ENCODE data around the gene SVOPL.

Gene SVOPL

DNA sequence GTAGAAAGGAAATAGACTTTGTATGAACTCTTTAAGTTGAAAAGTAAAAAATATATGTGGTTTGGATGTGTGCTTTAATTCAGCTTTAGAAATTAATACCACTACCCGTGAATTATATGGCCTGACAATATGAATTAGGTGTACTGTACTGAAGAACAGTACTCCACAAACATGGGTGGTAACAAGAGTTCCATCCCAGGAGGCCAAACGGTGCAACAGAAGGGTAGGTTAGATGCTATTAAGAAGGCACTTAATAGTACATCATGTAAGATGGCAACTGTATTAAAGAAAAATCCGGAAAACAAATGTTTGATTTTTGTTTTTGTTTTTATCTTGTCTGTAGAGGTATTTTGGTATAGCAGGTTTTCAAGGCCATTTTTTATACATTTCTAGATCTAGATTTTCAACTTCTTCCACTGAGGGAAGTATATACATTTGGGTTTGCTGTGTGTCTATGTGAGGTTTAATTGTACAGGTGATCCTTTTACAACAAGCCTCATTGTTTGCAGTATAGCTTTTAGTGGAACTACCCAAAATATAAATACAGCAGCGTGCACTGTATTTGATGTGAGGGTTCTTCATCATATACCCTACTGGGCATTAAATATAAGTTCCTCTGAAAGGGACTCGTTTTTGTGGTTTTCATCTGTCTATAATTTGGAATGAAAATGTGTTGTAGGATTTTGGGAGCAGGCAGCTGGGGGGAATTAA, 115.7 kb downstream of the SVOPL start:
- H3K9me3 Mint-ChIP-seq = no peaks in the 10 kb centered on the region
- DNase-seq (no peak), ATAC-seq (no peak)
- no peak overlapping the region for H3K27ac Mint-ChIP-seq
- H3K4me1 Mint-ChIP-seq = no peaks in the 10 kb centered on the region
- peaks cover 59% of the 10 kb centered on the region for H3K36me3 Mint-ChIP-seq (ENCODE audit: low read depth)
- H3K27me3 Mint-ChIP-seq = no peaks in the 10 kb centered on the region
- no peak overlapping the region for H3K4me3 Mint-ChIP-seq

DNA sequence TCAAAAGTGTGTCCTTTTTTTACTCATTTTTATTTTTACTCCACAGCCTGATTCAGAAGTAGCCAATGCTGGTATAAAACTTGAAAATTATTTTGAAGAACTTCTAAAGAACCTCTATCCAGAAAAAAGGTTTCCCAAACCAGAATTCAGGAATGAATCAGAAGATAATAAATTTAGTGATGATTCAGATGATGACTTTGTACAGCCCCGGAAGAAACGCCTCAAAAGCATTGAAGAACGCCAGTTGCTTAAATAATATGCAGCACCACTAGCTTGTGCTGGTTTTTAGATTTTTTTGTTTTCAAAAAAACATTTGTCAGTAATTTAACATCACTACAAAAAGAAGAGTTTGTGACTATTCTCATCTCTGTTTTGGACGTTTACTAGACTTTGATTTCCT, 116.5 kb downstream of the SVOPL start:
- peaks cover 66% of the 10 kb centered on the region for H3K36me3 Mint-ChIP-seq (ENCODE audit: low read depth)
- H3K4me3 Mint-ChIP-seq = no peak overlapping the region
- ATAC-seq = no peak
- H3K4me1 Mint-ChIP-seq = no peaks in the 10 kb centered on the region
- no peak for DNase-seq
- H3K27ac Mint-ChIP-seq = no peak overlapping the region
- no peaks in the 10 kb centered on the region for H3K9me3 Mint-ChIP-seq
- no peaks in the 10 kb centered on the region for H3K27me3 Mint-ChIP-seq

DNA sequence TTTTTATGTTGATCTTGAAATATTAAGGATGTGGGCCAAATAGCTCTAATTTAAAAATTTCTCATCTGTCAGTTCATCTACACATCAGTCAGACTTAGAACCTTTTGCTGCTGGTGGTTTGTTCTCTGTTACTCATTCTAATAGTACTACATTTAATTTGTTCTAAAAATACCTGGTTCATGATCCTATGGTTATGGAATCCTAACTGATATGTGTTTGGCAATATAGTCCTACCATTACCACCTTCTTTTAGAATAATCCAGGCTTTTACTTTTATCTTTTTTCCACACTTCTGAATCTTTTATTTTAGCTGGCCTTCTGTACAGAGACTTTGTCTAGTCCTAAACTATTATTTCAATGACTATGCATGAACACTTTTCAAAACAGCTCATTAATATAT, 116.9 kb downstream of the SVOPL start:
- peaks cover 70% of the 10 kb centered on the region for H3K36me3 Mint-ChIP-seq (ENCODE audit: low read depth)
- H3K27ac Mint-ChIP-seq = no peak overlapping the region
- no peaks in the 10 kb centered on the region for H3K4me1 Mint-ChIP-seq
- H3K27me3 Mint-ChIP-seq = no peaks in the 10 kb centered on the region
- DNase-seq (no peak), ATAC-seq (no peak)
- H3K9me3 Mint-ChIP-seq = no peaks in the 10 kb centered on the region
- H3K4me3 Mint-ChIP-seq = no peak overlapping the region

DNA sequence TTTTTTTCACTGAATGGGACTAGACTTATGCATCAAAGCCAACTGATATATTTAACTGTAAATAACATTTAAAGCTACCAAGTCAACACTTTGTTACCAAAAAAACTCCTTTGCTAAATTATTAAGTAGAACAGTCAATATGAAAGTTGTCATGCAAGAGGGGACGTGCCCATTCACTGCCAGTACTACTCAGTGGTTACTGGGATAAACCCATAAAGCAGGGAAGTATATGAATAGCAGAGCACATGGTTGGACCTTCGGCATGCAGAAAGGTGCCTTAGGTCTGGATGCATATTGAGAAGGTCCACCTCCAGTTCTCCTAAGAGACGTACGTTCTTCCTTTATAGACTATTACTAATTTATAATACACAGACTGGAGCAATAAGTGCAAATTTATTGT, 120.1 kb downstream of the SVOPL start:
- DNase-seq (no peak), ATAC-seq (no peak)
- H3K27ac Mint-ChIP-seq = no peak overlapping the region
- no peaks in the 10 kb centered on the region for H3K9me3 Mint-ChIP-seq
- no peaks in the 10 kb centered on the region for H3K4me1 Mint-ChIP-seq
- H3K36me3 Mint-ChIP-seq (ENCODE audit: low read depth) = peaks cover 66% of the 10 kb centered on the region
- H3K27me3 Mint-ChIP-seq = no peaks in the 10 kb centered on the region
- H3K4me3 Mint-ChIP-seq = no peak overlapping the region

DNA sequence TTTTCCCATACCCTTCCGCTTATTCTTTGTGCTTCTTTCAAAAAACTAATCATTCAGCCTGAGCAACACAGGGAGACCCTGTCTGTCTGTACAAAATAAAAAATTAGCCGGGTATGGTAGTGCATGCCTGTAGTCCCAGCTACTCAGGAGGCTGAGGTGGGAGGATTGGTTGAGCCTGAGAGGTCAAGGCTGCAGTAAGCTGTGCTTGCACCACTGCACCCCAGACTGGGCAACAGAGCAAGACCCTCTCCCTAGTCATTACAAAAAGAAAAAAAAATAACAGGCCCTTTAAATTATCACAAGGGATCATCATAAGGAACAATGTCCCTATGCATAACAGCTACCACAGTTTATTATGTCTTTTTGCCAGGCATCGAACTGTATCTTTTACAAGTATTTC, 121.5 kb downstream of the SVOPL start:
- no peak for ATAC-seq
- no peak overlapping the region for H3K27ac Mint-ChIP-seq
- H3K27me3 Mint-ChIP-seq = no peaks in the 10 kb centered on the region
- no peak for DNase-seq
- H3K4me3 Mint-ChIP-seq = no peak overlapping the region
- peaks cover 1% of the 10 kb centered on the region for H3K4me1 Mint-ChIP-seq
- no peaks in the 10 kb centered on the region for H3K9me3 Mint-ChIP-seq
- peaks cover 62% of the 10 kb centered on the region for H3K36me3 Mint-ChIP-seq (ENCODE audit: low read depth)

DNA sequence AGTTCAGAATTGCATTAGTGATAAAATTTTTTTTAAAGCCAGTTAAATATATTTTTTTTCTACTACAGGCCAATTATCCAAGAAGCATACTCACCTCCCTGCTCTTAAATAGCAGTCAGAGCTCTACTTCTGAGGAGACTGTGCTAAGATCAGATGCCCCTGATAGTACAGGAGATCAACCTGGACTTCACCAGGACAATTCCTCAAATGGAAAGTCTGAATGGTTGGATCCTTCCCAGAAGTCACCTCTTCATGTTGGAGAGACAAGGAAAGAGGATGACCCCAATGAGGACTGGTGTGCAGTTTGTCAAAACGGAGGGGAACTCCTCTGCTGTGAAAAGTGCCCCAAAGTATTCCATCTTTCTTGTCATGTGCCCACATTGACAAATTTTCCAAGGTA, 122.0 kb downstream of the SVOPL start:
- Mint-ChIP-seq H3K4me3 (no peak overlapping the region), H3K27me3 (no peaks in the 10 kb centered on the region), H3K9me3 (no peaks in the 10 kb centered on the region), H3K27ac (no peak overlapping the region), H3K4me1 (peaks cover 1% of the 10 kb centered on the region), H3K36me3 (ENCODE audit: low read depth) (peaks cover 59% of the 10 kb centered on the region)
- no peak for DNase-seq
- ATAC-seq = no peak

DNA sequence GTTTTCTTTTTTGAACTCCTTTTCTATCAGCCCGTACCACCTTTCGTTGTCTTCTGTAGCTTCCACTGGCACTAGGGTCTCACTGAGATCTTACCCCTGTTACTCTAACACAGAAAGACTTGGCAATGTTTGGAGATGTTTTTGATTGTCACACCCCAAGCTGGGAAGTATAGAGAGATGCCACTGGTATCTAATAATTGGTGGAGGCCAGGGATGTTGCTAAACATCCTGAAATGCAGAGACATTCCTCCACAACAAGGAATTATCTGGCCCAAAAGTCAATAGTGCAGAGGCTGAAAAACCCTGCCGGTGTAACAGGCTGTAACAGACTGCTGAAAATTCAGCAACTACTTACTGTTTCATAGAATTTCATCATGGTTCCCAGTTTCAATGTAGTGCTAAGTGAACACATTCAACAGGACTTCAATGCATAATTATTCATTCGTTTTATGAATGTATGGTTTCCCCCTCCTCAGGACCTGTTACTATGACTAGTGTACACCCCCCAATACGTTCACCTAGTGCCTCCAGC, 125.2 kb downstream of the SVOPL start:
- DNase-seq (no peak), ATAC-seq (no peak)
- Mint-ChIP-seq H3K27me3 (no peaks in the 10 kb centered on the region), H3K27ac (no peak overlapping the region), H3K36me3 (ENCODE audit: low read depth) (peaks cover 59% of the 10 kb centered on the region), H3K9me3 (no peaks in the 10 kb centered on the region), H3K4me1 (peaks cover 1% of the 10 kb centered on the region), H3K4me3 (no peak overlapping the region)

DNA sequence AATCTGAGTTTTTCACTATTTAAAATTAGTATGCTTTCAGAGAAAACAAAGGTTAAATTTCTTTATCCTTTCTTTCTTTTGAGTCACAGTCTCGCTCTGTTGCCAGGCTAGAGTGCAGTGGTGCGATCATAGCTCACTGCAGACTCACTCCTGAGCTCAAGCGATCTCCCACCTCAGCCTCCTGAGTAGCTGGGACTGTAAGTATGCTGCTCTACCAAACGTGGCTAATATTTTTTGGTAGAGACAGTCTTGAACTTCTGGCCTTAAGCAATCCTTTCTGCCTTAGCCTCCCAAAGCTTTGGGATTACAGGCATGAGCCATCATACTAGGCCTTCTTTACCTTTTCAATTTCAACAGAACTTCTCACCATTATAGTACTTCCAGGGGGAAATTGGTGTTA, 127.4 kb downstream of the SVOPL start:
- DNase-seq = no peak
- no peak overlapping the region for H3K4me3 Mint-ChIP-seq
- no peak for ATAC-seq
- H3K4me1 Mint-ChIP-seq = peaks cover 1% of the 10 kb centered on the region
- no peaks in the 10 kb centered on the region for H3K27me3 Mint-ChIP-seq
- H3K27ac Mint-ChIP-seq = no peak overlapping the region
- no peaks in the 10 kb centered on the region for H3K9me3 Mint-ChIP-seq
- peaks cover 61% of the 10 kb centered on the region for H3K36me3 Mint-ChIP-seq (ENCODE audit: low read depth)

DNA sequence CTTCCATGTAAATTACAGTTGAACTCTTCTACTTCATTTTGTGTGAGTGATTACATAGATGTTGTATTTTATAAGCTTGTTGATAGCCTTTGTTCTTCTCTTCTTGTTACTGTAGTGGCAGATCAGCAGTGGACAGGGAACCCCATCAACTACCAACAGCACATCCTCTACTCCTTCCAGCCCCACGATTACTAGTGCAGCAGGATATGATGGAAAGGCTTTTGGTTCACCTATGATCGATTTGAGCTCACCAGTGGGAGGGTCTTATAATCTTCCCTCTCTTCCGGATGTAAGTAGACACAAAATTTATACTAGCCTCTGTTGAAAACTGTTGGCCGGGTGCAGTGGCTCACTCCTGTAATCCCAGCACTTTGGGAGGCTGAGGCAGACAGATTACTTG, 130.4 kb downstream of the SVOPL start:
- peaks cover 2% of the 10 kb centered on the region for H3K9me3 Mint-ChIP-seq
- H3K27ac Mint-ChIP-seq = no peak overlapping the region
- H3K4me1 Mint-ChIP-seq = peaks cover 1% of the 10 kb centered on the region
- ATAC-seq (no peak), DNase-seq (no peak)
- no peaks in the 10 kb centered on the region for H3K27me3 Mint-ChIP-seq
- H3K36me3 Mint-ChIP-seq (ENCODE audit: low read depth) = peaks cover 70% of the 10 kb centered on the region
- H3K4me3 Mint-ChIP-seq = no peak overlapping the region

DNA sequence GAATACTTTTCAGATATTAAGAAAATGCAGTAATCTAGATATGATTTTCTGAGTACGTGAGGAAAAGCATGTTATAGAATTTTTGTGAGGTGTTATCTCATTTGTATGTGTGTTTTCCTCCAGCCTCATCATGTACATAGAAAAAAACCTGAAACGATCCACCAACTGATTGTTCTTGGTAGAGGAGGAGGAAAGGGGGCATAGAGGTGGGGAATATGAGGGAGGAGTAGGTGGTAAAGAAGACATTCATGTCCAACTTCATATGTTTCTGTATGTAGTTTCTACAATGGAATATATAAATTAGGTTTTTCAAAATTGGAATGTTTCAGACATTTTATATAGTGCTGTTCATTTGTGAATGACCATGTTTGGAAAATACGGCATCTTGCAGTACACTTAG, 131.7 kb downstream of the SVOPL start:
- Mint-ChIP-seq H3K27me3 (no peaks in the 10 kb centered on the region), H3K36me3 (ENCODE audit: low read depth) (peaks cover 78% of the 10 kb centered on the region), H3K4me1 (no peaks in the 10 kb centered on the region), H3K4me3 (no peak overlapping the region), H3K27ac (no peak overlapping the region), H3K9me3 (peaks cover 15% of the 10 kb centered on the region)
- DNase-seq (no peak), ATAC-seq (no peak)

DNA sequence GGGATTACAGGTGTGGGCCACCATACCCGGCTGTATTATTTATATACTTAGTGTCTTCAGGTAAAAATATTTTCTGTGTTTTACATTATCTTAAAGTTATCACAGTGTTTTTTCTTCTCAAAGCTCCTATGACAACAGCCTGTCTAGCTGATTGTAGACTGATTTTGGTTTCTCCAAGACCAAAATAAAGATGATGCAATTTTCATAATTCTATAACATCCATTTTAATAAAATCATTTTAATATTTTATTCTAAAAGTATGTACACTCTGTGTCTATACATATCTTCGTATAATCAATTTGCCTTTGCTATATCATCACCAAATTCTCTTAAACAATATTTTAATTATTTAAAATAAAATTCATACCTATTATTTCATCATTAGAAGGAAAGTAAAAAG, 132.5 kb downstream of the SVOPL start:
- Mint-ChIP-seq H3K36me3 (ENCODE audit: low read depth) (peaks cover 78% of the 10 kb centered on the region), H3K4me1 (no peaks in the 10 kb centered on the region), H3K4me3 (no peak overlapping the region), H3K27ac (no peak overlapping the region), H3K27me3 (no peaks in the 10 kb centered on the region), H3K9me3 (peaks cover 23% of the 10 kb centered on the region)
- DNase-seq = no peak
- ATAC-seq = no peak

DNA sequence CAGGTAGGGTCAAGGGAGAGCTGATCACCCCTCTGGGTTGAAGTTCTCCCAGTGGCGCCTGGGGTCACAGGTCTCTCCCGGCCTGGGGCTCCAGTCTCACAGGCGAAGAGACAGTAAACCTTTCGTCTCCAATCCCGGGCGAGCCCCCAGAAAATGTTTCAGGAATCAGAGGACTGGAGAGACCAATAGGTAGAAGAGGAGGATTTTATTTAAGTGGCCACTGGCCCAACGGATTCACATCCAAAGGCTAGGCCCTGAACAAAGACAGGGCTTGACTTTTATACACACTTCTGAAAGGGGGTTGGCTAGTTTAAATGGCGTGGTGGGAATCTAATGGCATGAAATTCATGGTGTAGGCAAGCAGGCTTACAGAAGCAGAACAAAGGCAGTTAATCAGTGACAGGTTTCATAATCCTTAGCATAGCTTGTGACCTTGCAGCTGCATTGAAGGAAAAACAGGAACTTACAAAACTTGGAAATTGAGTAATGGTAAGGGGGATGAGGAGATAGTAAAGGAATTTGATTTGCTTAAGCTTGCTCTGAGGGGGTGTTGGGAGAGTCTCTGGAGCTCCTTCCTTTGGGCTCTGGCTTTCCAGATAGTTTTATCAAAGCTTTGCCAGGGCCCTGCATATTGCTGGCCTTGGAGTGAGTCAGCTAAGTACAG, 135.6 kb downstream of the SVOPL start:
- ATAC-seq (no peak), DNase-seq (no peak)
- Mint-ChIP-seq H3K4me1 (no peaks in the 10 kb centered on the region), H3K9me3 (peaks cover 28% of the 10 kb centered on the region), H3K27ac (no peak overlapping the region), H3K4me3 (no peak overlapping the region), H3K27me3 (no peaks in the 10 kb centered on the region), H3K36me3 (ENCODE audit: low read depth) (peaks cover 87% of the 10 kb centered on the region)

DNA sequence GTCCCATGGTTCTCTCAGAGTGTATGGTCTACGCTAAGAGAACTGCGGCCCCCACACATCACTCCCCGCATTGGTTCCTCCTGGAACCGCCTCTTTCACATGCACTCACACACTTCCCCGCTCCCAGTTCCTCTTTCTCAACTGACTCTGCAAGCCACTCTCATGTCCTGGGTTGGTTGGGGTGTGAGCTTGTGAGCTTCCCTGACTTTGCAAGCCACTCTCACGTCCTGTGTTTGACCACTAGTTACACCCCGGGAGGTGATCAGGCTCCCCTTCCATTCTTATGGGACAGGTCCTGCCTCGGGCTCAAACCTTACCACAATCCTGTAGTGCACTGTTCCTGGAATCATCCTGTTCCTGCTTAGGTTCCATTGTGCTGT, 136.1 kb downstream of the SVOPL start:
- H3K4me3 Mint-ChIP-seq = no peak overlapping the region
- no peaks in the 10 kb centered on the region for H3K4me1 Mint-ChIP-seq
- no peak for DNase-seq
- peaks cover 87% of the 10 kb centered on the region for H3K36me3 Mint-ChIP-seq (ENCODE audit: low read depth)
- ATAC-seq = no peak
- H3K9me3 Mint-ChIP-seq = peaks cover 28% of the 10 kb centered on the region
- H3K27ac Mint-ChIP-seq = no peak overlapping the region
- H3K27me3 Mint-ChIP-seq = no peaks in the 10 kb centered on the region

DNA sequence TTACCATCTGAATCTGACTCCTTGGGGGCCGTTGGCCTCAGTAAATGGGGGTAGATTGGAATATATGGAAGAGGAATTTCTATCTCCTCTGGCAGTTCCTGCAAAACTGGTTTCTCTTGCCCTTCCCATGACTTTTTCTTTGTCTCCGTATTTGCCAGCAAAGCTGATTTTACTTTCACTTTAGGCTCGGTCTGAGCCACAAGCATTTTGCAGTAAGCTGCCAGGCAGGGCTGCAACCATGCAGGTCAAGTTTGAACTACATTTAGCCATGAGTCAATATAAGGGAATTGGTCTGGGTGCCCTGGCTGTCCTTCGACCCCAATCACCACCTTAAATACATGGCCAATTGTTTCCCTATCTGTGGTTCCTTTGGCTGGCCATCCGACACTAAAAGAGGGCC, 136.8 kb downstream of the SVOPL start:
- no peaks in the 10 kb centered on the region for H3K27me3 Mint-ChIP-seq
- H3K36me3 Mint-ChIP-seq (ENCODE audit: low read depth) = peaks cover 87% of the 10 kb centered on the region
- no peak overlapping the region for H3K4me3 Mint-ChIP-seq
- ATAC-seq (no peak), DNase-seq (no peak)
- peaks cover 28% of the 10 kb centered on the region for H3K9me3 Mint-ChIP-seq
- no peaks in the 10 kb centered on the region for H3K4me1 Mint-ChIP-seq
- H3K27ac Mint-ChIP-seq = no peak overlapping the region

DNA sequence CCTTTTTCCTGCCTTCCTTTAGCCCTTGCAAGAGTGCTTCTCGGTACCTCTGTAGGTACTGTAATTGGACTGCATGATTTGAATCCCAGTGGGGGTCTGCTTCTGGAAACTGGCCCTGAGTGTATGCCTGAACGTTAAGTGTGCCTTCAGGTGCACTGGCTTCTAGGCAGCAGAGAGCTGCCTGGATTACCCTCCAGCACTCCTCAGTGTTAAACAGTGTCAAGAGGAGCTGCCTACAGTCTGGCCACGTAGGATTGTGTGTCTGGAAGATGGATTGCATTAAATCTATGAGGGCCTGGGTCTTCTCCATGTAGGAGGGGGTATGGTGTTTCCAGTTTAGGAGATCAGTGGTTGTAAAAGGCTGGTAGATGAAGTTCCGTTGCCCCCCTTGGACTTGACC, 137.4 kb downstream of the SVOPL start:
- Mint-ChIP-seq H3K9me3 (peaks cover 32% of the 10 kb centered on the region), H3K4me1 (no peaks in the 10 kb centered on the region), H3K4me3 (no peak overlapping the region), H3K27me3 (no peaks in the 10 kb centered on the region), H3K27ac (no peak overlapping the region), H3K36me3 (ENCODE audit: low read depth) (peaks cover 88% of the 10 kb centered on the region)
- ATAC-seq (no peak), DNase-seq (no peak)

All from activated naive CD8-positive, alpha-beta T cell treated with anti-CD3 and anti-CD28 coated beads, Interleukin-2, amount 50 U/mL, for 24 hours (primary cell).